Activated naive CD8-positive, alpha-beta T cell treated with anti-CD3 and anti-CD28 coated beads, Interleukin-2, amount 50 U/mL, for 16 hours (primary cell): ENCODE measurements around the gene TMEM87B.
"Not testable (repeated sequence)": the region's sequence is repeated elsewhere in the genome, so short reads cannot be mapped to it uniquely, and the experiment has no call there.

Experiments
- DNase-seq: peaks from one replicate; pipeline ENCODE4 v3.0.0-alpha.2; 2020; ENCODE audit warnings: low read depth, low spot score

The TMEM87B gene

GRCh38 chr2:112073875-112074274 lies 18.8 kb downstream of the TMEM87B start:
- DNase-seq, result no peak

GRCh38 chr2:112074506-112074905 lies 19.4 kb downstream of the TMEM87B start:
- no peak for DNase-seq

GRCh38 chr2:112075490-112076260 lies 20.6 kb downstream of the TMEM87B start:
- DNase-seq, result no peak

- no peak for DNase-seq
Observed at GRCh38 chr2:112077814-112078213, 22.7 kb downstream of the TMEM87B start.

GRCh38 chr2:112081262-112081661 lies 26.2 kb downstream of the TMEM87B start:
- no peak for DNase-seq

GRCh38 chr2:112084689-112085374 lies 29.8 kb downstream of the TMEM87B start:
- no peak for DNase-seq

GRCh38 chr2:112085375-112085730 lies 30.3 kb downstream of the TMEM87B start:
- DNase-seq, result no peak

- DNase-seq, result no peak
Observed at GRCh38 chr2:112085916-112086669, 31.0 kb downstream of the TMEM87B start.

- no peak for DNase-seq
Observed at GRCh38 chr2:112087346-112088020, 32.4 kb downstream of the TMEM87B start.

- DNase-seq, result no peak
Observed at GRCh38 chr2:112089375-112089774, 34.3 kb downstream of the TMEM87B start.

- no peak for DNase-seq
Observed at GRCh38 chr2:112092286-112093041, 37.4 kb downstream of the TMEM87B start.

- DNase-seq, result no peak
Observed at GRCh38 chr2:112093216-112093615, 38.1 kb downstream of the TMEM87B start.

GRCh38 chr2:112095681-112096080 lies 40.6 kb downstream of the TMEM87B start:
- no peak for DNase-seq

GRCh38 chr2:112096098-112096497 lies 41.0 kb downstream of the TMEM87B start:
- DNase-seq, result no peak

- no peak for DNase-seq
Observed at GRCh38 chr2:112108178-112108832, 53.2 kb downstream of the TMEM87B start.

- no peak for DNase-seq
Observed at GRCh38 chr2:112109278-112109677, 54.2 kb downstream of the TMEM87B start.

GRCh38 chr2:112110966-112111365 lies 55.9 kb downstream of the TMEM87B start:
- no peak for DNase-seq

GRCh38 chr2:112113354-112113753 lies 58.3 kb downstream of the TMEM87B start:
- not testable (repeated sequence) for DNase-seq

- no peak for DNase-seq
Observed at GRCh38 chr2:112118148-112118547, 63.1 kb downstream of the TMEM87B start.

- DNase-seq, result peak; percentile 20
Observed at GRCh38 chr2:112121682-112122254, 66.7 kb downstream of the TMEM87B start.
